ENCODE results near the gene MIS18BP1.
"Not testable (repeated sequence)": the region's sequence is repeated elsewhere in the genome, so short reads cannot be mapped to it uniquely, and the experiment has no call there.

Gene MIS18BP1

DNA sequence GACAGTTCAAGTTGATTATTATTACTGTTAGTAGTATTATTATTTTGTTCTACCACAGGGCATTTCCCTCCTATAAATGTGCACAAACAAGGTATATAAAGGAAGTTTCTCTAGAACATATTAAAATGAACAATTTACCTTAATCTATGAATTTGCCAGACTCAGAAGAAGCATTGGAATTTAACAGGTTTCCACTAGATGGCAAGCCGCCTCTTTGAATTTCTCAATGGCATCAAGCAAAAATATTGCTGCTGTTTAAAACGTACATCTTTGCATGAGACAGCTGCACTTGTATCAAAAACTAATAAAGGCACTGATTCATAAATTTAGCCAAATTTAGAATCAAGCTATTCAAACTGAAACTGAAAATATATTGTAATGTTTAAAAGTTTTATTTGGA, 34.6 kb upstream of the MIS18BP1 start:
- Histone ChIP-seq H3K36me3 (replicated peaks; ENCODE audit: insufficient read depth, low read length) (no peaks in the 10 kb centered on the region), H3K9ac (ENCODE audit: low read length) (no peak overlapping the region)

GRCh38 chr14:45284802-45285201, 31.8 kb upstream of the MIS18BP1 start:
- Histone ChIP-seq H3K27ac (ENCODE audit: low read length) (no peak overlapping the region), H3K9ac (ENCODE audit: low read length) (no peak overlapping the region), H3K9me3 (replicated peaks; ENCODE audit: insufficient read depth, low read length) (no peaks in the 10 kb centered on the region), H3F3A (ENCODE audit: insufficient read depth, low read length) (no peaks in the 10 kb centered on the region), H3K4me1 (ENCODE audit: low read length) (no peaks in the 10 kb centered on the region), H3K9me2 (replicated peaks; ENCODE audit: insufficient read depth, low read length) (no peaks in the 10 kb centered on the region), H3K27me3 (replicated peaks; ENCODE audit: insufficient read depth, low read length) (no peaks in the 10 kb centered on the region), H3K36me3 (replicated peaks; ENCODE audit: insufficient read depth, low read length) (no peaks in the 10 kb centered on the region), H3K4me3 (ENCODE audit: low read length) (no peak overlapping the region), H2AFZ (ENCODE audit: low read length) (no peak overlapping the region), H3K79me2 (ENCODE audit: low read length) (no peaks in the 10 kb centered on the region), H4K20me1 (ENCODE audit: insufficient read depth, low read length) (no peaks in the 10 kb centered on the region), H3K4me2 (ENCODE audit: low read depth, low read length) (no peak overlapping the region)
- no peak for DNase-seq
- TF ChIP-seq CTCF (IDR thresholded peaks at IDR 0.05; ENCODE audit: low read length), result no peak; the same call in 1 of the 2 replicates
- no peak for TF ChIP-seq EZH2 (optimal IDR thresholded peaks at IDR 0.05; ENCODE audit: low read depth, low read length)
- no peak for TF ChIP-seq EZH2phosphoT487 (IDR thresholded peaks at IDR 0.05; ENCODE audit: low read length)

More for the DNA sequence above, 34.6 kb upstream of the MIS18BP1 start:
- Histone ChIP-seq H3K9me3 (replicated peaks; ENCODE audit: insufficient read depth, low read length) (no peaks in the 10 kb centered on the region), H3K4me3 (ENCODE audit: low read length) (no peak overlapping the region), H3F3A (ENCODE audit: insufficient read depth, low read length) (no peaks in the 10 kb centered on the region), H3K4me2 (ENCODE audit: low read depth, low read length) (no peak overlapping the region), H3K79me2 (ENCODE audit: low read length) (no peaks in the 10 kb centered on the region), H3K27me3 (replicated peaks; ENCODE audit: insufficient read depth, low read length) (no peaks in the 10 kb centered on the region), H3K4me1 (ENCODE audit: low read length) (no peaks in the 10 kb centered on the region), H3K9me2 (replicated peaks; ENCODE audit: insufficient read depth, low read length) (no peaks in the 10 kb centered on the region), H2AFZ (ENCODE audit: low read length) (no peak overlapping the region), H3K27ac (ENCODE audit: low read length) (no peak overlapping the region), H4K20me1 (ENCODE audit: insufficient read depth, low read length) (no peaks in the 10 kb centered on the region)
- TF ChIP-seq CTCF (IDR thresholded peaks at IDR 0.05; ENCODE audit: low read length) (no peak), EZH2 (optimal IDR thresholded peaks at IDR 0.05; ENCODE audit: low read depth, low read length) (no peak), EZH2phosphoT487 (IDR thresholded peaks at IDR 0.05; ENCODE audit: low read length) (no peak)
- no peak for DNase-seq

GRCh38 chr14:45281731-45282400, 28.9 kb upstream of the MIS18BP1 start:
- H3K36me3 ChIP-seq (replicated peaks; ENCODE audit: insufficient read depth, low read length); H3K9me2 ChIP-seq (replicated peaks; ENCODE audit: insufficient read depth, low read length); H3K4me2 ChIP-seq (ENCODE audit: low read depth, low read length); H3F3A ChIP-seq (ENCODE audit: insufficient read depth, low read length); H3K9me3 ChIP-seq (replicated peaks; ENCODE audit: insufficient read depth, low read length); DNase-seq; H3K27me3 ChIP-seq (replicated peaks; ENCODE audit: insufficient read depth, low read length); H2AFZ ChIP-seq (ENCODE audit: low read length); H3K9ac ChIP-seq (ENCODE audit: low read length); H3K4me1 ChIP-seq (ENCODE audit: low read length); H3K4me3 ChIP-seq (ENCODE audit: low read length); H4K20me1 ChIP-seq (ENCODE audit: insufficient read depth, low read length); H3K79me2 ChIP-seq (ENCODE audit: low read length); H3K27ac ChIP-seq (ENCODE audit: low read length): not testable (repeated sequence)

GRCh38 chr14:45271858-45272537, 19.0 kb upstream of the MIS18BP1 start:
- no peak overlapping the region for H3K27ac ChIP-seq (ENCODE audit: low read length)
- H3K9me2 ChIP-seq (replicated peaks; ENCODE audit: insufficient read depth, low read length), result no peaks in the 10 kb centered on the region
- no peak overlapping the region for H3K9ac ChIP-seq (ENCODE audit: low read length)
- no peaks in the 10 kb centered on the region for H4K20me1 ChIP-seq (ENCODE audit: insufficient read depth, low read length)
- no peak for TF ChIP-seq EZH2 (optimal IDR thresholded peaks at IDR 0.05; ENCODE audit: low read depth, low read length)
- no peak for TF ChIP-seq CTCF (IDR thresholded peaks at IDR 0.05; ENCODE audit: low read length)
- TF ChIP-seq EZH2phosphoT487 (IDR thresholded peaks at IDR 0.05; ENCODE audit: low read length), result no peak
- no peaks in the 10 kb centered on the region for H3K79me2 ChIP-seq (ENCODE audit: low read length)
- H3K4me1 ChIP-seq (ENCODE audit: low read length), result no peaks in the 10 kb centered on the region
- H3K4me2 ChIP-seq (ENCODE audit: low read depth, low read length), result no peak overlapping the region
- H2AFZ ChIP-seq (ENCODE audit: low read length), result no peak overlapping the region
- no peaks in the 10 kb centered on the region for H3K36me3 ChIP-seq (replicated peaks; ENCODE audit: insufficient read depth, low read length)
- no peak overlapping the region for H3K4me3 ChIP-seq (ENCODE audit: low read length)
- no peaks in the 10 kb centered on the region for H3F3A ChIP-seq (ENCODE audit: insufficient read depth, low read length)
- DNase-seq, result no peak
- H3K9me3 ChIP-seq (replicated peaks; ENCODE audit: insufficient read depth, low read length), result no peaks in the 10 kb centered on the region
- no peaks in the 10 kb centered on the region for H3K27me3 ChIP-seq (replicated peaks; ENCODE audit: insufficient read depth, low read length)
